ENCODE measurements around the gene SUSD4. TPM values are rescaled to one million over a fixed set of nuclear protein-coding genes. Genes with fewer than 3 reads are reported as not detected.

The SUSD4 gene
- total and polyA plus RNA-seq, 2 of the 8 experiments (the other 6 are each of a cell fraction or from before 2014, with no cell fraction given), result 3.9 to 5.2 TPM

DNA sequence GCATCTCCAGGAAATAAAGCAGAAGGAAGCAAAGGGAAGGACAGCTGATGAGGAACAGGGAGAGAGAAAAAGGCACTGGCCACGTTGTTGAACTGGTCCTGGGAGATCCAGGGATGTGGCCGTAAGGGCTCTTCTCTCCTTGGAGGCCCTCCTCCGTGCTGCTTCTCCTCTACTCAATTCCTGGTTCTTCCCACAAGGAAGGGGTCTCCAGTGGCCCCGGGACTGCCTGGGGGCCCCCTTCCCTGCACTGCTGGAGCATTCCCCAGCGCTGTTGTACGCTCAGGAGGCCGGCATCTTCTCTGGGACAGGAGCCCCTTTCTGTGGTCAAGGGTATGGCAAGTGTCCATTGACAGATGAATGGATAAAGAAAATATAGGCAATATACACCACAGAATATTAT lies 132.4 kb downstream of the SUSD4 start:
- Histone ChIP-seq H3K79me1 (ENCODE audit: low read depth, low read length) (no peaks in the 10 kb centered on the region), H3K27ac (ENCODE audit: low read depth, low read length) (no peak overlapping the region), H2AK5ac (ENCODE audit: low read depth, low read length) (no peak overlapping the region), H2BK5ac (ENCODE audit: low read depth, low read length) (no peak overlapping the region), H3K23me2 (ENCODE audit: low read depth, low read length) (no peaks in the 10 kb centered on the region), H3K4me1 (replicated peaks in 1 of 4; ENCODE audit: control insufficient read depth in 3 of 4, insufficient read depth in 4 of 4, low read length in 3 of 4) (no peaks in the 10 kb centered on the region), H3K4me3 (ENCODE audit: extremely low read depth in 1 of 4, insufficient read depth in 2 of 4, low read depth in 3 of 4, low read length in 4 of 4) (no peak overlapping the region), H2BK120ac (replicated peaks; ENCODE audit: low read depth, low read length) (no peak overlapping the region), H3K4me2 (ENCODE audit: insufficient read depth in 1 of 2, low read depth in 2 of 2, low read length in 2 of 2) (no peak overlapping the region), H4K5ac (ENCODE audit: insufficient read length, low read depth, low read length) (no peak overlapping the region), H3K9me3 (ENCODE audit: insufficient read depth in 2 of 2, low read depth in 1 of 2, low read length in 1 of 2) (no peaks in the 10 kb centered on the region), H2BK20ac (ENCODE audit: low read length) (no peak overlapping the region), H4K91ac (replicated peaks; ENCODE audit: insufficient read length, low read length) (no peak overlapping the region), H3K9ac (replicated peaks in 1 of 4; ENCODE audit: extremely low read depth in 1 of 4, low read depth in 3 of 4, low read length in 3 of 4) (no peak overlapping the region), H3K27me3 (replicated peaks in 1 of 4; ENCODE audit: control insufficient read depth in 3 of 4, extremely low read depth in 1 of 4, insufficient read depth in 3 of 4, low read length in 3 of 4) (no peaks in the 10 kb centered on the region; a peak in 1 of 7 replicates), H3K18ac (ENCODE audit: extremely low read depth, low read length) (no peak overlapping the region), H4K8ac (ENCODE audit: extremely low read depth, insufficient read depth, low read length) (no peak overlapping the region), H2BK15ac (ENCODE audit: low read length) (no peak overlapping the region), H3K23ac (ENCODE audit: insufficient read length) (no peak overlapping the region), H3K79me2 (ENCODE audit: control insufficient read depth in 1 of 2, insufficient read depth in 2 of 2, low read length in 2 of 2) (no peaks in the 10 kb centered on the region), H3K36me3 (ENCODE audit: control insufficient read depth in 2 of 4, insufficient read depth in 4 of 4, low read length in 3 of 4) (no peaks in the 10 kb centered on the region), H3K4ac (replicated peaks; ENCODE audit: insufficient read length, low read depth, low read length) (no peak overlapping the region), H2AFZ (ENCODE audit: low read length) (no peak overlapping the region), H2BK12ac (ENCODE audit: low read depth, low read length) (no peak overlapping the region), H3K14ac (ENCODE audit: insufficient read length) (no peak overlapping the region), H3K56ac (replicated peaks; ENCODE audit: insufficient read length, low read depth, low read length) (no peak overlapping the region), H4K20me1 (replicated peaks in 1 of 2; ENCODE audit: control insufficient read depth in 1 of 2, insufficient read depth in 2 of 2, low read length in 2 of 2) (no peaks in the 10 kb centered on the region)
- 89% methylated on average over 5 of the region's 7 CpGs; no CpG with 5 or more reads in 1 of the 2 experiments for WGBS, 2 experiments (ENCODE audit: extremely low coverage in 1 of 2, insufficient coverage in 1 of 2, insufficient read length in 1 of 2, insufficient replicate concordance in 2 of 2, low coverage in 1 of 2, low lambda C conversion rate in 2 of 2, missing lambda C conversion rate in 1 of 2)
- DNase-seq (ENCODE audit: low read depth in 1 of 2, low spot score in 2 of 2) (peak in 1 of 2 experiments; percentile 24), FAIRE-seq (no peak)
- ChIA-PET CTCF (ENCODE audit: partially characterized antibody) (interaction anchor here (1.2 to 1.8 kb wide), 3 partner anchors 24 to 98 kb away, joined by 3 to 5 read pairs (median 4); no protein-coding TSS in a partner anchor), POLR2A (ENCODE audit: partially characterized antibody) (no interaction called here)
- no peak for TF ChIP-seq EGR1 (IDR thresholded peaks at IDR 0.05; ENCODE audit: borderline replicate concordance, low read depth, low read length)
- no peak for TF ChIP-seq TBP (IDR thresholded peaks at IDR 0.05; ENCODE audit: low read depth, low read length)
- no peak for TF ChIP-seq SRF (IDR thresholded peaks at IDR 0.05; ENCODE audit: low read depth, low read length)
- TF ChIP-seq ZNF274 (IDR thresholded peaks at IDR 0.05; ENCODE audit: borderline replicate concordance, extremely low read depth, low read length), result no peak
- no peak for TF ChIP-seq POLR2A (IDR thresholded peaks at IDR 0.05; ENCODE audit: control extremely low read depth in 1 of 2, low read depth in 2 of 2, low read length in 2 of 2)
- no peak for TF ChIP-seq GTF2F1 (IDR thresholded peaks at IDR 0.05; ENCODE audit: borderline replicate concordance, low read depth, low read length)
- no peak for TF ChIP-seq SIN3A (conservative IDR thresholded peaks at IDR 0.05 in 1 of 2, IDR thresholded peaks at IDR 0.05 in 1 of 2; ENCODE audit: low read depth in 1 of 2, low read length in 2 of 2)
- no peak for TF ChIP-seq BCL11A (IDR thresholded peaks at IDR 0.05; ENCODE audit: low read depth in 2 of 2, low read length in 2 of 2)
- no peak for TF ChIP-seq SIX5 (IDR thresholded peaks at IDR 0.05; ENCODE audit: low read depth, low read length)
- no peak for TF ChIP-seq BRCA1 (IDR thresholded peaks at IDR 0.05; ENCODE audit: low read depth, low read length)
- TF ChIP-seq KDM5A (IDR thresholded peaks at IDR 0.05; ENCODE audit: low read length), result no peak
- TF ChIP-seq YY1 (IDR thresholded peaks at IDR 0.05; ENCODE audit: low read depth, low read length), result no peak
- no peak for TF ChIP-seq TEAD4 (IDR thresholded peaks at IDR 0.05; ENCODE audit: low read depth, low read length)
- no peak for TF ChIP-seq FOSL1 (IDR thresholded peaks at IDR 0.05; ENCODE audit: insufficient read depth, low read depth, low read length)
- TF ChIP-seq SUZ12 (IDR thresholded peaks at IDR 0.05; ENCODE audit: low read length), result no peak
- no peak for TF ChIP-seq POLR2AphosphoS5 (IDR thresholded peaks at IDR 0.05; ENCODE audit: low read depth, low read length)
- no peak for TF ChIP-seq TAF7 (optimal IDR thresholded peaks at IDR 0.05; ENCODE audit: borderline replicate concordance, low read depth, low read length)

All from H1 (cell line).